Epithelial cell of proximal tubule (primary cell): ENCODE measurements around the gene TIGD2. TPM values are rescaled to one million over a fixed set of nuclear protein-coding genes. Genes with fewer than 3 reads are reported as not detected.

ENCODE experiments used
- DNase-seq: peaks from one replicate; pipeline ENCODE4 v3.0.0-alpha.2; 2011; ENCODE audit warnings: low read depth
- H3K4me3 ChIP-seq: 2 replicates; pipeline ENCODE4 v1.5.1; 2011; ENCODE audit warnings: low read depth, mild to moderate bottlenecking, low read length
- total RNA-seq: library from RNA; depleted of rRNA; stranded (reverse); fragments of >200 nt; gene quantifications from 2 replicates; pipeline ENCODE4 v1.2.3, GENCODE V29; 2015
- TF ChIP-seq, protein P1 (sequence below): conservative IDR thresholded peaks from 2 replicates; pipeline ENCODE4 v1.5.1; 2012; ENCODE audit warnings: low read depth, mild to moderate bottlenecking, low read length

TIGD2 gene
- total RNA-seq, 1 donor from 2014 or later: 3.2 TPM

- DNase-seq: no peak
- no peak overlapping the region for H3K4me3 ChIP-seq
- TF ChIP-seq, protein P1, sequence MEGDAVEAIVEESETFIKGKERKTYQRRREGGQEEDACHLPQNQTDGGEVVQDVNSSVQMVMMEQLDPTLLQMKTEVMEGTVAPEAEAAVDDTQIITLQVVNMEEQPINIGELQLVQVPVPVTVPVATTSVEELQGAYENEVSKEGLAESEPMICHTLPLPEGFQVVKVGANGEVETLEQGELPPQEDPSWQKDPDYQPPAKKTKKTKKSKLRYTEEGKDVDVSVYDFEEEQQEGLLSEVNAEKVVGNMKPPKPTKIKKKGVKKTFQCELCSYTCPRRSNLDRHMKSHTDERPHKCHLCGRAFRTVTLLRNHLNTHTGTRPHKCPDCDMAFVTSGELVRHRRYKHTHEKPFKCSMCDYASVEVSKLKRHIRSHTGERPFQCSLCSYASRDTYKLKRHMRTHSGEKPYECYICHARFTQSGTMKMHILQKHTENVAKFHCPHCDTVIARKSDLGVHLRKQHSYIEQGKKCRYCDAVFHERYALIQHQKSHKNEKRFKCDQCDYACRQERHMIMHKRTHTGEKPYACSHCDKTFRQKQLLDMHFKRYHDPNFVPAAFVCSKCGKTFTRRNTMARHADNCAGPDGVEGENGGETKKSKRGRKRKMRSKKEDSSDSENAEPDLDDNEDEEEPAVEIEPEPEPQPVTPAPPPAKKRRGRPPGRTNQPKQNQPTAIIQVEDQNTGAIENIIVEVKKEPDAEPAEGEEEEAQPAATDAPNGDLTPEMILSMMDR: no peak
Measured at GRCh38 chr4:89117115-89117514, 5.8 kb downstream of the TIGD2 start.

DNA sequence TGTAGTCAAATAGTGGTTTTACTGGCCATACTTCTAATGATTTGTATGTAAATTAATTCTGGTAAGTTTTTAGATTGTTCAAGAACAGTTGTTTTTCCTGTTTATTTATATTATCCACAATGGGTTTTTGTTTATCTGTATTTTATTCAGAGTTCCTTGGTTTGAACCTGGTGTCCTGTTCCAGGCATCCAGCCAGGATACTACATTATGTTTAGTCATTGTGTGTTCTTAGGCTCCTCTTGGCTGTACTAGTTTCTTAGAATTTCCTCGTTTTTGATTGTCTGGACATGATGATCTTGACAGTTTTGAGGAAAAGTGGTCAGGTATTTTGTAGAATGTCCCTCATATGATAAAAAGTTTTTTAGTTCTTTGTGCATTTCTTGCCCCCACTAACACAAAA is 7.8 kb downstream of the TIGD2 start:
- TF ChIP-seq, protein P1: no peak
- no peak overlapping the region for H3K4me3 ChIP-seq
- no peak for DNase-seq

- H3K4me3 ChIP-seq: no peak overlapping the region
- DNase-seq: no peak
- TF ChIP-seq, protein P1: no peak
Measured at GRCh38 chr4:89119836-89120235, 8.5 kb downstream of the TIGD2 start.

DNA sequence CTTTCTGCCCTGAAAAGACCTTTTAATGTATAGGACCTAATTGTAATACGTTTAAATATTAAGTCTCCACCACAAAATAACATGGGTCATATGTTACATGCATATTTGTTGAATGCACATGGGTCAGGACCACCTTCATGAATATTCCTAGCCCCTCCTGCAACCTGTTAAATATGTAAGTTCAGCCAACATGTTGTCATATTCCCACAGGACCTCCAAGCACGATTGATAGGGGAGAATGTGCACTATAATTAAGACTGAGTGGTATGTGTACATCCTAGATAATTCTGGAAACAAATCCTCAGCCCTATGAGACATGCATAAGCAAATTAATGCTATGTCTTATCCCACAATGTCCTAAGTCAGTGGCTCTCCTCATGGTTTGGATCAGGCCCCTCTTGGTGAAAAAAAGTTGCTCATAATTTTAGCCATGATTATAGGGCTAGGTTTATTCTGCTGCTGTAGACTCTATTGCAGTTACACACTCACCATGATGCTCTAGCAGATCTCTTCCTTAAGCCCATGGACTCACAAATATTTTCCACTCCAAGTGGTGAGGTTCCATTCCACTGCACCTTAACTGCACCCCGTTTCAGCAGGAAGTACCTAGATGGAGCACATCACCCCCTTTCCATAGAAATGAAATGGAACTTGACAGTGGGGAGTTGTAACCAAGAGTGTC is 10.2 kb downstream of the TIGD2 start:
- TF ChIP-seq, protein P1: no peak
- no peak overlapping the region for H3K4me3 ChIP-seq
- no peak for DNase-seq

DNA sequence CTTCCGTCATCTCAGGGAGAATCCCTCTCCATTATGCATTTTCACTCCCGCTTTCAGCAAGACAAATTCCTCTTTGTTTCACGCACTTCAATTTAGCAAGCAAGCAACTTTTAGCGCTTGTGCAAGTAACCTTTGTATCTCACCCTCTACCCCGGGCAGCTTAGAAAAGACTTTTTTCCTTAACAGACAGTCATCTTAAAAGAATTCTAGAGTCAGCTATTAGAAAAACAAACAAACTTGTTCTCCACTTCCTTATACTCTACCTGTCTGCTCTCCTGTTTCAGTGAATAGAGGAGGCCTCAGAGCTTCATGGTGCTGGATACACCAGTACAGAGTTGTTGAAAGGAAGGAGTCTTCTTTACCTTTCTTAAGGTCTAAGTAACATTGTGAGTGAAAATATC is 12.1 kb downstream of the TIGD2 start:
- DNase-seq: peak; percentile 80
- H3K4me3 ChIP-seq: no peak overlapping the region
- TF ChIP-seq, protein P1: no peak

- H3K4me3 ChIP-seq: no peak overlapping the region
- DNase-seq: no peak
- TF ChIP-seq, protein P1: no peak
Measured at GRCh38 chr4:89125901-89126782, 14.8 kb downstream of the TIGD2 start.
